Activated T-cell treated with anti-CD3 and anti-CD28 coated beads, Interleukin-2, amount 50 U/mL, for 4 hours (primary cell): Measurements from ENCODE around the gene SLC24A2. TPM values are rescaled to one million over a fixed set of nuclear protein-coding genes. Genes with fewer than 3 reads are reported as not detected.
A peak's percentile ranks its signal among the peaks of the same experiment; 100 is the strongest.
"Not testable (repeated sequence)": the region's sequence is repeated elsewhere in the genome, so short reads cannot be mapped to it uniquely, and the experiment has no call there.

Experiments used
- ATAC-seq, 2 donors: fragments of 200-7000 bp; cut with Tn5 transposase; one replicate each; pipeline ENCODE4 v1.10.0; 2021
- DNase-seq: peaks from one replicate; pipeline ENCODE4 v3.0.0-alpha.2; 2020
- H3K27me3 Mint-ChIP-seq: one replicate; pipeline ENCODE4 v1.8.0; 2021; ENCODE audit warnings: low read depth, mixed read lengths
- H3K36me3 Mint-ChIP-seq: one replicate; pipeline ENCODE4 v1.8.0; 2022; ENCODE audit warnings: mixed read lengths; ENCODE audit not compliant: insufficient read depth
- H3K4me1 Mint-ChIP-seq: one replicate; pipeline ENCODE4 v1.8.0; 2021; ENCODE audit warnings: low read depth, mixed read lengths
- H3K4me3 Mint-ChIP-seq: one replicate; pipeline ENCODE4 v1.8.0; 2021; ENCODE audit warnings: mild to moderate bottlenecking, moderate library complexity, mixed read lengths
- H3K9me3 Mint-ChIP-seq: one replicate; pipeline ENCODE4 v1.8.0; 2021; ENCODE audit warnings: mixed read lengths
- total RNA-seq, 3 donors: library from RNA; stranded (reverse); gene quantifications; one replicate each; pipeline ENCODE4 v1.2.1, GENCODE V29; 2021

Gene SLC24A2
- total RNA-seq: not detected

- ATAC-seq (peak; percentile 21 to 53), DNase-seq (no peak)
- Mint-ChIP-seq H3K4me1 (no peaks in the 10 kb centered on the region), H3K4me3 (no peak within 1 kb of the TSS), H3K9me3 (peaks cover 4% of the 10 kb centered on the region), H3K27me3 (peaks cover 31% of the 10 kb centered on the region), H3K36me3 (no peaks in the 10 kb centered on the region)
These were observed at the start of gene SLC24A2 for GRCh38 chr9:19788614-19789271. Gene SLC24A2, minus strand, starts transcription at chr9:19789037.

DNA sequence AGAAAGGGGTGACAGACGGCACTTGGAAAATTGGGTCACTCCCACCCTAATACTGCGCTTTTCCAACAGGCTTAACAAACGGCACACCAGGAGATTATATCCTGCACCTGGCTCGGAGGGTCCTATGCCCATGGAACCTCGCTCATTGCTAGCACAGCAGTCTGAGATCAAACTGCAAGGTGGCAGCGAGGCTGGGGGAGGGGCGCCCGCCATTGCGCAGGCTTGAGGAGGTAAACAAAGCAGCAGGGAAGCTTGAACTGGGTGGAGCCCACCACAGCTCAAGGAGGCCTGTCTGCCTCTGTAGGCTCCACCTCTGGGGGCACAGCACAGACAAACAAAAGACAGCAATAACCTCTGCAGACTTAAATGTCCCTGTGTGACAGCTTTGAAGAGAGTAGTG is 44.5 kb upstream of the SLC24A2 start:
- not testable (repeated sequence) for H3K9me3 Mint-ChIP-seq, H3K4me3 Mint-ChIP-seq, ATAC-seq, DNase-seq, H3K27me3 Mint-ChIP-seq, H3K4me1 Mint-ChIP-seq, H3K36me3 Mint-ChIP-seq

- no peaks in the 10 kb centered on the region for H3K4me1 Mint-ChIP-seq
- H3K4me3 Mint-ChIP-seq: no peak overlapping the region
- ATAC-seq: no peak
- H3K9me3 Mint-ChIP-seq: no peaks in the 10 kb centered on the region
- no peaks in the 10 kb centered on the region for H3K36me3 Mint-ChIP-seq
- DNase-seq: no peak
- peaks cover 2% of the 10 kb centered on the region for H3K27me3 Mint-ChIP-seq
These were observed 42.0 kb upstream of the SLC24A2 start for GRCh38 chr9:19830796-19831195.

DNA sequence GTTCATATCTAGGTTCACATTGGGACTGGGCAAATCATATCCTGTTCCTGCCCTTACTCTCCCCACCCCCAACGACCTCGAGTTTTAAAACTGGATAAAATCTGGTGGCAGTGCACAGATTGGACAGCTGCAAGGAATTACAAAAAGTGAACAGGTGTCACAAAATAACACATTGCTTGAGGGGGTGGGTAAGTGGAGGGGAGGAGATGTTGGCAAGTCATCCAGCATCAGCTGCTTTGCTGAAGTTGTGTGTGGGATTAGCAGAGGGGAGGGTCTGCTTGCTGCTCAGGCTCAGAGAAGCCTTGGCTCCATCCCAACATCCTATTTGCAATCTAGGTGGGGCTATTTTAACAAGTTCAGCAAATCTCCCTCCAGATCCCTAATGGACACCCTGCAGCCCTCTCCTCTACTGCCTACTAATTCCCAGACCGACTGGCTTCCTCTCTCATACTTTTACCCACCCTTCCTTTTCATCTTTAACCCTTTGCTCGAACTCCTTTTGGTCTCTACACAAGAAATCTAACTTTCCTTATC is 39.8 kb upstream of the SLC24A2 start:
- no peak for DNase-seq
- Mint-ChIP-seq H3K4me3 (no peak overlapping the region), H3K4me1 (no peaks in the 10 kb centered on the region), H3K9me3 (no peaks in the 10 kb centered on the region), H3K27me3 (peaks cover 2% of the 10 kb centered on the region), H3K36me3 (no peaks in the 10 kb centered on the region)
- no peak for ATAC-seq

DNA sequence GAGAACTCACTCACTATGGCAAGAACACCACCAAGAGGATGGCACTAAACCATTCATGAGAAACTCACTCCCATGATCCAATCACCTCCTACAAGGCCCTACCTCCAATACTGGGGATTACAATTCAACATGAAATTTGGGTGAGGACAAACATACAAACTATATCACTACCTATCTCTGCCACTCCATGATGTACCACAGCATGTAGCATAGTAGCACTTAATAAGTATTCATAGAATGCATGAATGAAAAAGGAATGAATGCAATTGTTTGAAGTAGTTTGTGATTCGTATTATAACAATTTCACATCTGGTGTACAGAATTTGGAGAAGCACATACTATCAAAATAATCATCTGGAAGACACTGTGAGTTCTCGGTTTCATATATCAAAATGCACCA is 27.9 kb upstream of the SLC24A2 start:
- no peaks in the 10 kb centered on the region for H3K4me1 Mint-ChIP-seq
- H3K4me3 Mint-ChIP-seq: no peak overlapping the region
- peaks cover 48% of the 10 kb centered on the region for H3K9me3 Mint-ChIP-seq
- H3K27me3 Mint-ChIP-seq: peaks cover 5% of the 10 kb centered on the region
- H3K36me3 Mint-ChIP-seq: no peaks in the 10 kb centered on the region
- DNase-seq: no peak
- no peak for ATAC-seq

DNA sequence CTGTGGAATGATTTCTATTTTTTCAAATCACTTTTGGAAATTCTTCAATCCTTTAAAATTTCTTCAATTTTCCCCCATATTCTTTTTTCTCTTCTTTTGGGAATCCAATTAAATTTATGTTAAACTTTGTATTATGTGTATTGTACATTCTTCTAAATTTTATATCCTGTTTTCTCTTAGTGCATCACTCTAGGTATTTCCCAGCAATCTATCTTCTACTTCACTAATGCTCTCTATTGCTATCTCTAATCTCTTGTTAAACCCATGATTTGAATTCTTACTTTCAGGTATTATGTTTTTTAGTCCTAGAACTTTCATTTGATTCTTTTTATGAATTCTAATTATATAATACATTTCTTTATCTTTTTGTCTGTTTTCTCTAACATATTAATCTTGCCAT is 23.4 kb upstream of the SLC24A2 start:
- H3K4me3 Mint-ChIP-seq: no peak overlapping the region
- H3K4me1 Mint-ChIP-seq: no peaks in the 10 kb centered on the region
- H3K27me3 Mint-ChIP-seq: peaks cover 8% of the 10 kb centered on the region
- H3K36me3 Mint-ChIP-seq: no peaks in the 10 kb centered on the region
- no peak for DNase-seq
- no peak for ATAC-seq
- peaks cover 30% of the 10 kb centered on the region for H3K9me3 Mint-ChIP-seq

DNA sequence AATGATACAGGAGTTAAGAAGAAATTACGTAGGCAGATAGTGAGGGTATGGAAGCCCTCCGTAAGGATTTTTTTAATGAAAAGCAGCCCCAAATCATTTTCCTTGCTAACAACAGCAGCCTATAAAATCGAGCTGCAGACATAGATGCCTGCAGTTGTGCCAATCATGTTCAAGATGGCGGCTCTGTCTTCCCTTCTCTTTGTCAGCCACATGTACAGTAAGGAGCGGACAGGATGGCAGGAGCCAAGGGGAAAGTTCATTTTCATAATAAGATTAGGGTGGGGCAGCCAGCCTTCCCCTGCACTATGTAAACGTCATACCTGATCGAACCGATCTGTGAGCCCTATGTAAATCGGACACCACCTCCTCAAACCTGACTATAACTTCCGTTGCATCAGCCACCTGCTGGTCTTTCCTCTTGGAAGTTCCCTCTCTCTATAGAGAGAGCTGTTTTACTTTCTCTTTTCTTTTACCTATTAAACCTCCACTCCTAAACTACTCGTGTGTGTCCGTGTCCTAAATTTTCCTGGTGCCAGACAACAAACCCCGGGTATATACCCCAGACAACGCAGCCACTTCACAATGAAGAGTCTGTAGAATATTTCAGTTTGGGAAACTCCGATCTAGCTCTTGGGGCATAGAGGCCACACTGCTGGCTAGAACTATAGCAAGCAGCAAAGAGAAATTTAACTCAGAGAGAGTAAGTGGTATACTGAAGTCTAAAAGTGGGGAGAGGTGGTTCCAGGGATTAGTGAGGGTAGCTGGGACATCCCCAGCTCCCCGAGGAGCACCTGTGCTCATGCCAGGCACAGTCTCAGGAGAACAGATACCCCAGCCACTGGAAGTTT is 20.8 kb upstream of the SLC24A2 start:
- no peak for DNase-seq
- no peaks in the 10 kb centered on the region for H3K36me3 Mint-ChIP-seq
- H3K27me3 Mint-ChIP-seq: peaks cover 5% of the 10 kb centered on the region
- no peak overlapping the region for H3K4me3 Mint-ChIP-seq
- peaks cover 10% of the 10 kb centered on the region for H3K9me3 Mint-ChIP-seq
- no peaks in the 10 kb centered on the region for H3K4me1 Mint-ChIP-seq
- ATAC-seq: no peak

DNA sequence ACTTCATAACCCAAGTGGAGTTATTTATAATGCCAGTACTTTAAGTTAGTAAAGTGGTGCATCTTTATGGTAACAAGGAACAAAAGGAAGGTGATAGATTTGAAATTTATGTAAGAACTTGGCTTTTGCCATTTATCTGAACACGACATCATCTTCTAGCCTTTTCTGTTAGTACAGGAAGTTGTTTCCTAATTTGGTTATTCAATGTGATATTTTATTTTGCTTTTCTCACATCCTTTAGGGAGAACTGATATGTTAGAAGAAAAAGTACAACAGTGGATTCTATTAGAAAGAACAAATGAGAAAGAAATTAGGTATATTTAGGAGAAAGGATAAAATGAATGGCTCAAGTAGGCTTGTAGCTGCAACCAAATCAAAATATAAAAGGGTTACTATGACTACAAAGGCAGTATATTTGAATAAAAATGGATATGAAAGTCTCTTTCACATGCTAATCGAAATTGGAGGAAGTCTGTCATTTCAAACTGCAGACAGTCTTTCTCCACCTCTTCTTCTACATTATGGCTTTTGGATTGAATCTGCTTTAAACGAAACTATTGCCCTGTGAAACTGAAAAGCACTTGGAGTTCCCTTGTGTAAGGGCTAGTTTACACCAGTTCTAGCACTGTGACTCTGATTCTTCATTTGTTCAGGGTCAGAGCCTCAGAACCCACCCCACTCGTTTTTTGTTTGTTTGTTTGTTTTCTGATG is 18.5 kb upstream of the SLC24A2 start:
- DNase-seq: no peak
- Mint-ChIP-seq H3K36me3 (no peaks in the 10 kb centered on the region), H3K4me3 (no peak overlapping the region), H3K27me3 (peaks cover 5% of the 10 kb centered on the region), H3K4me1 (no peaks in the 10 kb centered on the region), H3K9me3 (peaks cover 5% of the 10 kb centered on the region)
- no peak for ATAC-seq

- peaks cover 10% of the 10 kb centered on the region for H3K27me3 Mint-ChIP-seq
These were observed 15.6 kb upstream of the SLC24A2 start for GRCh38 chr9:19804431-19804830.

DNA sequence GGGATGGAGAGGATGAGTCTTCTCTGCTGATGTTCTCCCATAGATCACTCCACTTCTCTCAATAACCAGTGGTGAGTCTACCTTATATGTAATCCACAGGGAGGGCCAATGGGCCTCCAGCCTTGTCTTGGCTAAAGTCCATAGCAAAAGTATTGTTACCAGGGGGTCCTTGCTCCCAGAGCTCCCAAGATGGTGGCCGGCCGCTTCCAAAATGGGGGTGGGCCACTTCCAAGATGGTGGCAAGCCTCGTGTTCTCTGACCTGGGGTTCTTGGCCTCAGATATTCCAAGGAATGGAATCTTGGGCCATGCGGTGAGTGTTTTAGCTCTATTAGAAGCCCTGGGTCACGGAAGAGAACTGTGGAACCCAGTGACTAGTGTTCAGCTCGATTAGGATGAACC is 12.0 kb upstream of the SLC24A2 start:
- no peak for ATAC-seq
- H3K27me3 Mint-ChIP-seq: peaks cover 8% of the 10 kb centered on the region

More at GRCh38 chr9:19804431-19804830, 15.6 kb upstream of the SLC24A2 start:
- ATAC-seq (no peak), DNase-seq (no peak)
- Mint-ChIP-seq H3K4me3 (no peak overlapping the region), H3K36me3 (no peaks in the 10 kb centered on the region), H3K9me3 (no peaks in the 10 kb centered on the region), H3K4me1 (no peaks in the 10 kb centered on the region)

GRCh38 chr9:19799784-19800183 is 10.9 kb upstream of the SLC24A2 start:
- no peak overlapping the region for H3K4me3 Mint-ChIP-seq
- ATAC-seq (no peak), DNase-seq (no peak)
- H3K36me3 Mint-ChIP-seq: no peaks in the 10 kb centered on the region
- no peaks in the 10 kb centered on the region for H3K9me3 Mint-ChIP-seq
- peaks cover 8% of the 10 kb centered on the region for H3K27me3 Mint-ChIP-seq
- no peaks in the 10 kb centered on the region for H3K4me1 Mint-ChIP-seq

More for the DNA sequence above, 12.0 kb upstream of the SLC24A2 start:
- DNase-seq: no peak
- no peaks in the 10 kb centered on the region for H3K4me1 Mint-ChIP-seq
- H3K4me3 Mint-ChIP-seq: no peak overlapping the region
- no peaks in the 10 kb centered on the region for H3K36me3 Mint-ChIP-seq
- H3K9me3 Mint-ChIP-seq: no peaks in the 10 kb centered on the region

GRCh38 chr9:19788152-19788551 is 685 bp downstream of the SLC24A2 start:
- Mint-ChIP-seq H3K4me1 (no peaks in the 10 kb centered on the region), H3K27me3 (peaks cover 31% of the 10 kb centered on the region), H3K4me3 (no peak overlapping the region), H3K36me3 (no peaks in the 10 kb centered on the region), H3K9me3 (peaks cover 4% of the 10 kb centered on the region)
- no peak for ATAC-seq
- DNase-seq: no peak

DNA sequence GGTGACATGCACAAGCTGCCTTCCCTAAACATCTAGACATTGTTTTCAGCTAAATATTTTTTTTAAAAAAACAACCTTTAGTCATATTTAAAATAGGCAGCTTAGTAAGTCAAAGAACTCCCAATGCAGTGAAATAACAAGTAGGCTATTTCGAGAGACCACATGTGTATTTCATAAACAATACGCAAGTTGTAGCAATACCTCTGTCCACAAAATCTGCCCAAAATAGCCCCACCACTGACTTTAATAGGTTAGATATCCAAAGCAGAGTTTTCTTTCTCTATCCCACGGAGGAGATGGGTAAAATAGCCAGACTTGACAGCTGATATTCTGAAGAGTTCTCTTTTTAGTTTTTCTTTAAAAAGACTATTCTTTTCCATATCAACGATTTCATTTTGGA is 1.2 kb downstream of the SLC24A2 start:
- H3K36me3 Mint-ChIP-seq: no peaks in the 10 kb centered on the region
- no peak for DNase-seq
- no peak overlapping the region for H3K4me3 Mint-ChIP-seq
- no peaks in the 10 kb centered on the region for H3K4me1 Mint-ChIP-seq
- H3K9me3 Mint-ChIP-seq: peaks cover 4% of the 10 kb centered on the region
- ATAC-seq: no peak
- H3K27me3 Mint-ChIP-seq: peaks cover 31% of the 10 kb centered on the region

- ATAC-seq (no peak), DNase-seq (no peak)
- H3K4me3 Mint-ChIP-seq: no peak overlapping the region
- H3K4me1 Mint-ChIP-seq: no peaks in the 10 kb centered on the region
- H3K27me3 Mint-ChIP-seq: peaks cover 24% of the 10 kb centered on the region
- no peaks in the 10 kb centered on the region for H3K9me3 Mint-ChIP-seq
- no peaks in the 10 kb centered on the region for H3K36me3 Mint-ChIP-seq
These were observed 3.6 kb downstream of the SLC24A2 start for GRCh38 chr9:19785230-19785629.
